ENCODE data around the gene TRIM15. TPM values are rescaled to one million over a fixed set of nuclear protein-coding genes. Genes with fewer than 3 reads are reported as not detected.
A peak's percentile ranks its signal among the peaks of the same experiment; 100 is the strongest.

Gene TRIM15
- total and polyA plus RNA-seq, 4 donors: 0.01 to 0.06 TPM; not detected in 2

DNA sequence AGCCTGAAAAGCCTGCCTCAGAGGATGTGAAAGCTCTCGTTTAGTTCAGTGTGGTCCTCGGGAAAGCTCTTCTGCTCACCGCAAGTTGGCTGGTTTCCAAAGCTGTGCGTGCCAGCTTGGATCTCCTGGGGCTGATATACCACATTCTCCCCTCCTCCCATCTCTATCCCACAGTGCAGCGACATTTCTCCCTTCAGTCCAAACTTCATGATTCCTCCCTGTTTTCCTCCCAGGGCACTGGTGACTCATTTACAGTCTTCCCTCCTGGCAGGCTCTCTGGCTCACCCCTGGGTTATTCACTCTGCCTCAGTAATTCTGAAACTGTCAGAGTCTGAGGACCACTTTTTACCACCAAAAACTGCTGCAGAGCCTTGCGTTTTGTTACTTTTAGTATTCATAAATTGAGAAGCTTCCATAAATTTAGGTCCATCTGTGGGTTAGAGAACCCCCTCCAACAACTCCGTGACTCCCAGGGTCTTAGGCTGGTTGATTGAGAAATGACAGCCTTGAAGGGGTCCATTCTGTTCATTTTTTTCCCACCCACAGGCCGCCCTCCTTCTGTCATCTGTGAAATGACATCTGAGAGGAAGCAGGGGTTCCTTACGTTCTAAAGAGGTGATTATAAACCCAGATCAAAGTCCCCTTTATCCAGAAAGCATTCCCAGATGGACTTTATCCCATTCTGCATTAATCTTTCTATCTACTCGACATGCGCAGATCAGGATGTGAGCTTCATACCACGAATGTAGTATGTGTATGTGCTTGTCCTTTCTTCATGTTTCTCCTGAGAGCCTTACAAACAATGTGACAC is 8.4 kb upstream of the TRIM15 start:
- ATAC-seq (ENCODE audit: insufficient read depth, low FRiP score) (no peak), DNase-seq (no peak)
- H3K9me3 ChIP-seq (ENCODE audit: control insufficient read depth in 4 of 4, insufficient read depth in 3 of 4, low read length in 3 of 4): no peaks in the 10 kb centered on the region
- no peaks in the 10 kb centered on the region for H3K36me3 ChIP-seq (ENCODE audit: control insufficient read depth in 4 of 4, insufficient read depth in 4 of 4, low read length in 4 of 4)
- TF ChIP-seq, protein P1, sequence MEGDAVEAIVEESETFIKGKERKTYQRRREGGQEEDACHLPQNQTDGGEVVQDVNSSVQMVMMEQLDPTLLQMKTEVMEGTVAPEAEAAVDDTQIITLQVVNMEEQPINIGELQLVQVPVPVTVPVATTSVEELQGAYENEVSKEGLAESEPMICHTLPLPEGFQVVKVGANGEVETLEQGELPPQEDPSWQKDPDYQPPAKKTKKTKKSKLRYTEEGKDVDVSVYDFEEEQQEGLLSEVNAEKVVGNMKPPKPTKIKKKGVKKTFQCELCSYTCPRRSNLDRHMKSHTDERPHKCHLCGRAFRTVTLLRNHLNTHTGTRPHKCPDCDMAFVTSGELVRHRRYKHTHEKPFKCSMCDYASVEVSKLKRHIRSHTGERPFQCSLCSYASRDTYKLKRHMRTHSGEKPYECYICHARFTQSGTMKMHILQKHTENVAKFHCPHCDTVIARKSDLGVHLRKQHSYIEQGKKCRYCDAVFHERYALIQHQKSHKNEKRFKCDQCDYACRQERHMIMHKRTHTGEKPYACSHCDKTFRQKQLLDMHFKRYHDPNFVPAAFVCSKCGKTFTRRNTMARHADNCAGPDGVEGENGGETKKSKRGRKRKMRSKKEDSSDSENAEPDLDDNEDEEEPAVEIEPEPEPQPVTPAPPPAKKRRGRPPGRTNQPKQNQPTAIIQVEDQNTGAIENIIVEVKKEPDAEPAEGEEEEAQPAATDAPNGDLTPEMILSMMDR (IDR thresholded peaks at IDR 0.05; ENCODE audit: control extremely low read depth, extremely low read depth): no peak
- no peak overlapping the region for H3K27ac ChIP-seq (ENCODE audit: low read depth in 1 of 2, low read length in 1 of 2)
- no peak overlapping the region for H3K4me3 ChIP-seq
- no peak overlapping the region for H3K9ac ChIP-seq (ENCODE audit: insufficient read depth in 1 of 2, low read length in 2 of 2)
- H3K27me3 ChIP-seq (ENCODE audit: control insufficient read depth in 3 of 3, insufficient read depth in 3 of 3, low read length in 2 of 3): peaks cover 0 to 43% (median 0%) of the 10 kb centered on the region in 3 donors
- peaks cover 0 to 3% (median 0%) of the 10 kb centered on the region in 5 donors for H3K4me1 ChIP-seq (ENCODE audit: control insufficient read depth in 5 of 5, insufficient read depth in 5 of 5, low read length in 5 of 5)
- WGBS, 2 donors: 72 to 77% methylated on average over 12 of the region's 12 CpGs

DNA sequence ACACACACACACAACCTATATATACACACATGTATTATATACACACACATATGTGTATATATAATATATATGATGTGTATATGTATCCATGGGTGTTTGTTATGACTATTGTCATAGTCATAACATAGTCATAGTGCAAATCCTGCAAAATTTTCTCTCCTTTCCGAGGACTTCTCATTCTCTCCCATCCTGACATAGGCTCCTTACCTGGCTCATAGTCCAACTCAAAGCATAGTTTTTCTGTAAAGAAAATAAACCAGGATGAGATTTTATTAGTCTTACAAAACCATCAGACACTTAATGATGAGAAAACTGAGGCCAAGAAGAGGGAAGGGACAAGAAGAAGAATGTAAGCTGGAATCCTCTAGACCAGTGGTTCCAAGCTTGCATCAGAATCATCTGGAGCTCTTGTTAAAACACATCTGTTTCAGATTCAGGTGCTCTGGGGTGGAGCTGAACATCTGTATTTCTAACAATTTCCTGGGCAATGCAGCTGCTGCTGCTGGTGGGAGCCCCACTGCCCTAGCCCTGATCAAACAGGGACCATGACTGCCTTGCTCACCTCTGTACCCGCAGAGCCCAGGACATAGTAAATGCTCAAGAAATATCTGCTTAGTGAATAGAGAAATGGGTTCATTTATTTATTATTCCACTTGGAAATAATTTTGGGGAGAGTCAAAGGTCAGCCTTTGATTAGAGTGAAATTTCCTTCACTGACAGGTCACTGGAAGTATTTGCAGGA is 7.7 kb upstream of the TRIM15 start:
- no peak overlapping the region for H3K9ac ChIP-seq (ENCODE audit: insufficient read depth in 1 of 2, low read length in 2 of 2)
- no peaks in the 10 kb centered on the region for H3K9me3 ChIP-seq (ENCODE audit: control insufficient read depth in 4 of 4, insufficient read depth in 3 of 4, low read length in 3 of 4)
- peaks cover 0 to 3% (median 0%) of the 10 kb centered on the region in 5 donors for H3K4me1 ChIP-seq (ENCODE audit: control insufficient read depth in 5 of 5, insufficient read depth in 5 of 5, low read length in 5 of 5)
- H3K36me3 ChIP-seq (ENCODE audit: control insufficient read depth in 4 of 4, insufficient read depth in 4 of 4, low read length in 4 of 4): no peaks in the 10 kb centered on the region
- ATAC-seq (ENCODE audit: insufficient read depth, low FRiP score) (no peak), DNase-seq (no peak)
- peaks cover 0 to 43% (median 0%) of the 10 kb centered on the region in 3 donors for H3K27me3 ChIP-seq (ENCODE audit: control insufficient read depth in 3 of 3, insufficient read depth in 3 of 3, low read length in 2 of 3)
- TF ChIP-seq, protein P1 (IDR thresholded peaks at IDR 0.05; ENCODE audit: control extremely low read depth, extremely low read depth): no peak
- H3K27ac ChIP-seq (ENCODE audit: low read depth in 1 of 2, low read length in 1 of 2): no peak overlapping the region
- 89 to 97% methylated on average over 2 of the region's 2 CpGs for WGBS, 2 donors
- no peak overlapping the region for H3K4me3 ChIP-seq

DNA sequence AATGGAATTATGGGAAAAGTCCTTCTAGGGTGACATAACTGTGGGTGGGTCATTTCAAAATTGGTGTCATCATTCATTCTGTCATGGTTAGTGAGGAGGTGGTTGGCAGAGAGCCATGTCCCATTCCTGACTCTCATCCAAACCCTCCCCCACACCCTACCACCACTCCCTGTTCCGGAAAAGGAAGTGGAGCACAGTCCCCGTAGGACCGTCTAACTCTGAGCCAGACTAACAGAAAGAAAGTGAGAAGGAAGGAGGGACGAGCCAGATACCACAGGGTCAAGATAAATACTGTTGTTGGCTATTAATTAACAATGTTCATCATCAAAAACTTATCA is 7.1 kb upstream of the TRIM15 start:
- 19 to 23% methylated on average over 4 of the region's 4 CpGs for WGBS, 2 donors
- Histone ChIP-seq H3K4me3 (no peak overlapping the region), H3K9ac (ENCODE audit: insufficient read depth in 1 of 2, low read length in 2 of 2) (no peak overlapping the region), H3K27ac (ENCODE audit: low read depth in 1 of 2, low read length in 1 of 2) (no peak overlapping the region), H3K4me1 (ENCODE audit: control insufficient read depth in 5 of 5, insufficient read depth in 5 of 5, low read length in 5 of 5) (peaks cover 0 to 3% (median 0%) of the 10 kb centered on the region in 5 donors), H3K36me3 (ENCODE audit: control insufficient read depth in 4 of 4, insufficient read depth in 4 of 4, low read length in 4 of 4) (no peaks in the 10 kb centered on the region), H3K9me3 (ENCODE audit: control insufficient read depth in 4 of 4, insufficient read depth in 3 of 4, low read length in 3 of 4) (no peaks in the 10 kb centered on the region), H3K27me3 (ENCODE audit: control insufficient read depth in 3 of 3, insufficient read depth in 3 of 3, low read length in 2 of 3) (peaks cover 0 to 43% (median 0%) of the 10 kb centered on the region in 3 donors)
- peak in 2 of 3 donors; percentile 10 to 45 for DNase-seq
- peak; percentile 50 for ATAC-seq (ENCODE audit: insufficient read depth, low FRiP score)
- TF ChIP-seq, protein P1 (IDR thresholded peaks at IDR 0.05; ENCODE audit: control extremely low read depth, extremely low read depth): no peak

Data from lung (tissue), 12 donors.